GM12874 (cell line): ENCODE data around the gene RARB.

ENCODE experiments used
- TF ChIP-seq, protein P1 (sequence below): IDR thresholded peaks from 2 replicates; pipeline ENCODE4 v1.5.1; 2011; ENCODE audit warnings: low read depth, mild to moderate bottlenecking, control low read depth, low read length, moderate library complexity; ENCODE audit not compliant: insufficient read depth

RARB gene

GRCh38 chr3:25508433-25508832 lies 80.4 kb downstream of the RARB start:
- TF ChIP-seq, protein P1, sequence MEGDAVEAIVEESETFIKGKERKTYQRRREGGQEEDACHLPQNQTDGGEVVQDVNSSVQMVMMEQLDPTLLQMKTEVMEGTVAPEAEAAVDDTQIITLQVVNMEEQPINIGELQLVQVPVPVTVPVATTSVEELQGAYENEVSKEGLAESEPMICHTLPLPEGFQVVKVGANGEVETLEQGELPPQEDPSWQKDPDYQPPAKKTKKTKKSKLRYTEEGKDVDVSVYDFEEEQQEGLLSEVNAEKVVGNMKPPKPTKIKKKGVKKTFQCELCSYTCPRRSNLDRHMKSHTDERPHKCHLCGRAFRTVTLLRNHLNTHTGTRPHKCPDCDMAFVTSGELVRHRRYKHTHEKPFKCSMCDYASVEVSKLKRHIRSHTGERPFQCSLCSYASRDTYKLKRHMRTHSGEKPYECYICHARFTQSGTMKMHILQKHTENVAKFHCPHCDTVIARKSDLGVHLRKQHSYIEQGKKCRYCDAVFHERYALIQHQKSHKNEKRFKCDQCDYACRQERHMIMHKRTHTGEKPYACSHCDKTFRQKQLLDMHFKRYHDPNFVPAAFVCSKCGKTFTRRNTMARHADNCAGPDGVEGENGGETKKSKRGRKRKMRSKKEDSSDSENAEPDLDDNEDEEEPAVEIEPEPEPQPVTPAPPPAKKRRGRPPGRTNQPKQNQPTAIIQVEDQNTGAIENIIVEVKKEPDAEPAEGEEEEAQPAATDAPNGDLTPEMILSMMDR: no peak

DNA sequence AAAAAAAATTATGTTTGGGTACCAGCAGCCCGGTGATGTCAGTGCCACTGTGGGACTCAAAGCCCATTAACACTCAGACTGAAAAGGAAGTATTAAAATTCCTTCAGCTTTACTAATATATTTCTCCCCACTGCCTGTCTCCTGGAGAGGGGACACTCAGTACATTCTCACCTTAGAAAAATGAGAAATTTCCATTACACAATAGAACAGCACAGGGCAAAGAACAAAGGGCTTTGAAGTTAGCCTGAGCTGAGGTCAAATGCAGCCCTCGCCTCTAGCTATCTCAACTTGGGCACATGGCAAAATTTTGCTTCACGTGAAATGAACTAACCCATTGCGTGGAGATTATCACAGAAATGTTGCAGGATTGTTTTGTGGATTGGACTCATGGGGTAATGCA lies 80.8 kb downstream of the RARB start:
- TF ChIP-seq, protein P1: no peak

DNA sequence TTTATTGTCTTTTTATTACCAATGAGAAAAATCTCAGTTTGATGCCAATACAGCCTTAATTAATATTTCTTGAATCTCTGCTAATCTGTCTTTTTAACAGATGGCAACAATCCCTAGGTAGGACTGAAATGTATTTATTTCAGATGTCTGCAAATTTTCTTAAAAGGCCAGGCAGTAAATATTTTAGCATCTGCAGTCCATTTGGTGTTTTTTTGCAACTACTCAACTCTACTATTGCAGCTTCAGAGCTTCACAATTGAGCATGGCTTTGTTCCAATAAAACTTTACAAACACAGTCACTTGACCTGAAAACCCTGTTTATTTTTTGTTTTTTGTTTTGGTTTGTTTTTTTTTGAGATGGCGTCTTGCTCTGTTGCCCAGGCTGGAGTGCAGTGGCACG lies 82.7 kb downstream of the RARB start:
- TF ChIP-seq, protein P1: no peak

DNA sequence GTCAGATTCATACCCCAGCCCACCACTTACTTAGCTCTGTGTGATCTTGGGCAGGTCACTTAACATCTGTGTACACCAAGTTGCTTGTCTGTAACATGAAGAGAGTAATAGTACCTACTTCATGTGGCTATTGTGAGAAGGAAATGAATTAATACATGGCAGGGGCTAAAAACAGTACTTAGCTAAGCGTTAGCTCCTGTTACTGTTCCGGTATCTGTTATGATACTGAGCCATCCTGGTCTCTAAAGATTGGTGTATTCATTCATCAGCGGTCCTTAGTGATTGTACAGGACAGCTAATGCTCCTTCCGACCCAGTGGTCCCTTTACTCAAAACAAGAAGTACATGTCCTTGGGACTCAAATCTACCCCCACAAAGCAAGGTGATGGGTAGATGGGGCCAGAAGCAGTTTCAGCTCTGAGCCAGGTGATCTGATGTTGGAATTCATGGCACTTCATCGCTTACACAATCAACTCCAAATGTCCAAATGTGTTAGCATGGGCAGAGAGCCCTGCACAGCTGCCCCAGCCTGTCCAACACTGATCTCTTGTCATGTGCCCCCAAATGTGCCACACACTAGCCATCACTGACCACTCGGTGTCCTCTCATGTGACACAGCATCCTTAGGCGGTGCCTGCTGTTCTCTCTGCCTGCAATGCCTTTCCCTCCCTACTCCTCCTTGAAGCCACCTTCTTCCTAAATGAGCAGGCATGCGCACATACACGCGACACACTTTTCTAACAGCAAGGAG lies 84.1 kb downstream of the RARB start:
- TF ChIP-seq, protein P1: no peak

DNA sequence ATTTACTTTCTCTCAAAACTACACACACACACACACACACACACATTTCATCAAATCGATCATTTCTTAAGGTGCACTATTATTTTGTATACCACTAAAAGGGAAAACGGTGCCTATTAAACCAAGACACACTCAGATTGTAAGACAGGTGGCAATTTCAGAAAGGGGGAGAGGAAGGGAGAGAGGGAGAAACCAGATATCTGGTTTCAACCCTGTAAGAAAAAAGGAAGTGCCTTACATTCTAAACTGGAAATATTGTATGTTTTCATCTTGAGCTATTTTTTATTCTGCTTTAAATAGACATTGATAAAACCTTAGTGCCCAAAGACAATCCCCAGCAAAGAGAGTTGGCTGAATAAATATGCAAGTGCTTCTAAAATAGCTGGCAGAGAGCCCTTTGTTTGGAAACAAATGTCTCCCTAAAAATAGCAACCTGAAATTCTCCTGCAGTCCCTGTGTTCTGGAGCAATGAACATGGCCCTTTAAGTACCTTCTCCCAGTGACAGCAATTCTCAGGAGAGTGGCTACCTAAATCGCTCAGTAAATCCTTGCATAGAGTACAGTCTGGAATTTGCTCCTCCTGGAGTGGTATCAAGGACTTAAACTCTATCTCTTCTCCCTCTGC lies 85.7 kb downstream of the RARB start:
- TF ChIP-seq, protein P1: no peak

- TF ChIP-seq, protein P1: no peak
Measured at GRCh38 chr3:25515171-25515570, 87.1 kb downstream of the RARB start.

GRCh38 chr3:25520926-25521559 lies 93.0 kb downstream of the RARB start:
- TF ChIP-seq, protein P1: no peak
